GM23338 (cell line): ENCODE data around the gene CPE. TPM values are rescaled to one million over a fixed set of nuclear protein-coding genes. Genes with fewer than 3 reads are reported as not detected.

ENCODE experiments used
- ATAC-seq: fragments of 200-7000 bp; cut with Tn5 transposase; 3 replicates; pipeline ENCODE4 v1.9.1; 2020
- DNase-seq: peaks from one replicate; pipeline ENCODE4 v3.0.0-alpha.2; 2015; ENCODE audit warnings: low spot score
- H2AFZ ChIP-seq: fragments of 200-600 bp; sonication (generic); 2 replicates; pipeline ENCODE4 v1.8.0; 2016; ENCODE audit warnings: antibody characterized with exemption, mild to moderate bottlenecking, moderate library complexity
- H3F3A ChIP-seq: fragments of 200-600 bp; sonication (generic); replicated peaks from 2 replicates; pipeline ENCODE4 v1.8.0; 2017; ENCODE audit warnings: antibody characterized with exemption, mixed run types, low read depth
- H3K27ac ChIP-seq: fragments of 200-600 bp; sonication (generic); 2 replicates; pipeline ENCODE4 v1.6.1; 2016; ENCODE audit warnings: low read depth
- H3K27me3 ChIP-seq: fragments of 200-600 bp; sonication (generic); 2 replicates; pipeline ENCODE4 v1.8.0; 2016; ENCODE audit warnings: mild to moderate bottlenecking, mixed run types, moderate library complexity; ENCODE audit not compliant: insufficient read depth
- H3K36me3 ChIP-seq: fragments of 200-600 bp; sonication (generic); 2 replicates; pipeline ENCODE4 v1.8.0; 2016; ENCODE audit warnings: mild to moderate bottlenecking; ENCODE audit not compliant: insufficient read depth
- H3K4me1 ChIP-seq: fragments of 200-600 bp; sonication (generic); 2 replicates; pipeline ENCODE4 v1.8.0; 2016; ENCODE audit warnings: mild to moderate bottlenecking, moderate library complexity; ENCODE audit not compliant: insufficient read depth
- H3K4me2 ChIP-seq: fragments of 200-600 bp; sonication (generic); 2 replicates; pipeline ENCODE4 v1.7.1; 2017; ENCODE audit warnings: mixed run types
- H3K4me3 ChIP-seq: fragments of 200-600 bp; sonication (generic); 2 replicates; pipeline ENCODE4 v1.6.1; 2016; ENCODE audit warnings: mixed run types
- H3K79me2 ChIP-seq: fragments of 200-600 bp; sonication (generic); replicated peaks from 2 replicates; pipeline ENCODE4 v1.8.0; 2017; ENCODE audit warnings: mild to moderate bottlenecking; ENCODE audit not compliant: insufficient read depth
- H3K9me2 ChIP-seq: fragments of 200-600 bp; sonication (generic); 2 replicates; pipeline ENCODE4 v1.8.0; 2017; ENCODE audit not compliant: insufficient read depth
- H4K20me1 ChIP-seq: fragments of 200-600 bp; sonication (generic); replicated peaks from 2 replicates; pipeline ENCODE4 v1.8.0; 2017; ENCODE audit warnings: mild to moderate bottlenecking; ENCODE audit not compliant: insufficient read depth
- H3K27ac Mint-ChIP-seq: 2 replicates; pipeline ENCODE4 v1.8.0; 2020; ENCODE audit warnings: inconsistent platforms, mild to moderate bottlenecking, moderate library complexity, mixed read lengths
- H3K27me3 Mint-ChIP-seq: 3 replicates; pipeline ENCODE4 v1.8.0; 2022; ENCODE audit warnings: low read depth, mild to moderate bottlenecking, moderate library complexity, mixed read lengths, inconsistent platforms; ENCODE audit not compliant: insufficient read depth, poor library complexity
- H3K36me3 Mint-ChIP-seq: 3 replicates; pipeline ENCODE4 v1.8.0; 2021; ENCODE audit warnings: low read depth, mild to moderate bottlenecking, inconsistent platforms, moderate library complexity, mixed read lengths
- H3K4me1 Mint-ChIP-seq: 3 replicates; pipeline ENCODE4 v1.8.0; 2020; ENCODE audit warnings: mild to moderate bottlenecking, inconsistent platforms, mixed read lengths
- H3K4me3 Mint-ChIP-seq: 3 replicates; pipeline ENCODE4 v1.8.0; 2021; ENCODE audit warnings: moderate library complexity, mild to moderate bottlenecking, inconsistent platforms, mixed read lengths
- H3K9me3 Mint-ChIP-seq: 3 replicates; pipeline ENCODE4 v1.8.0; 2020; ENCODE audit warnings: moderate library complexity, mild to moderate bottlenecking, inconsistent platforms, mixed read lengths
- CREB1 ChIP-seq: fragments of 250-450 bp; sonication (Bioruptor Pico); IDR thresholded peaks from 2 replicates; pipeline ENCODE4 v1.5.0; 2020; ENCODE audit warnings: low read depth, mild to moderate bottlenecking, moderate library complexity
- EZH2 ChIP-seq: fragments of 200-600 bp; sonication (generic); IDR thresholded peaks from one replicate; pipeline ENCODE4 v1.8.0; 2017; ENCODE audit warnings: antibody characterized with exemption, mild to moderate bottlenecking, low read depth; ENCODE audit not compliant: unreplicated experiment
- EZH2phosphoT487 ChIP-seq: fragments of 200-600 bp; sonication (generic); IDR thresholded peaks from one replicate; pipeline ENCODE4 v1.8.1; 2018; ENCODE audit warnings: antibody characterized with exemption; ENCODE audit not compliant: unreplicated experiment
- JUNB ChIP-seq: IDR thresholded peaks from one replicate; pipeline ENCODE4 v1.6.1; 2016; ENCODE audit warnings: antibody characterized with exemption; ENCODE audit not compliant: unreplicated experiment
- NANOG ChIP-seq: IDR thresholded peaks from 2 replicates; pipeline ENCODE4 v1.6.1; 2016; ENCODE audit warnings: antibody characterized with exemption, borderline replicate concordance
- POLR2AphosphoS5 ChIP-seq: IDR thresholded peaks from 2 replicates; pipeline ENCODE4 v1.6.1; 2016; ENCODE audit warnings: antibody characterized with exemption, low read depth
- STAT1 ChIP-seq: IDR thresholded peaks from one replicate; pipeline ENCODE4 v1.6.1; 2016; ENCODE audit warnings: antibody characterized with exemption; ENCODE audit not compliant: unreplicated experiment
- ZNF114 ChIP-seq: fragments of 250-450 bp; sonication (Bioruptor Pico); IDR thresholded peaks from 2 replicates; pipeline ENCODE4 v1.5.0; 2020; ENCODE audit warnings: mild to moderate bottlenecking, moderate library complexity
- ZNF331 ChIP-seq: fragments of 250-450 bp; sonication (Bioruptor Pico); IDR thresholded peaks from 2 replicates; pipeline ENCODE4 v1.5.0; 2020; ENCODE audit warnings: low read depth, mild to moderate bottlenecking, moderate library complexity
- polyA plus RNA-seq: library from polyadenylated mRNA; unstranded; fragments of >200 nt; fragmentation: Nextera tagmentation; extraction: Ambion mirVana; gene quantifications from 2 replicates; pipeline ENCODE4 v1.2.1, GENCODE V29; 2016
- total RNA-seq: library from RNA; depleted of rRNA; stranded (reverse); fragments of >200 nt; shearing (Covaris generic); gene quantifications from 2 replicates; pipeline ENCODE4 v1.2.3, GENCODE V29; 2014
- TF ChIP-seq, protein P1 (sequence below): IDR thresholded peaks from 2 replicates; pipeline ENCODE4 v1.6.1; 2016; ENCODE audit warnings: antibody characterized with exemption
- TF ChIP-seq, protein P2 (sequence below): IDR thresholded peaks from one replicate; pipeline ENCODE4 v1.6.1; 2018; ENCODE audit warnings: antibody characterized with exemption; ENCODE audit not compliant: unreplicated experiment
- TF ChIP-seq, protein P3 (sequence below): fragments of 250-450 bp; sonication (Bioruptor Pico); IDR thresholded peaks from 2 replicates; pipeline ENCODE4 v1.5.0; 2020; ENCODE audit warnings: mild to moderate bottlenecking, moderate library complexity
- TF ChIP-seq, protein P4 (sequence below), 2 experiments: fragments of 200-600 bp in 1 of 2; sonication (generic) in 1 of 2; conservative IDR thresholded peaks; 2 replicates each; pipeline versions ENCODE4 v1.5.1 to v1.6.1; 2016 to 2017; ENCODE audit warnings: antibody characterized with exemption in 2 of 2, low read depth in 2 of 2, mild to moderate bottlenecking in 2 of 2, moderate library complexity in 1 of 2

The CPE gene
- total and polyA plus RNA-seq, 2 experiments from 2014 or later: 10.3 to 16.5 TPM

DNA sequence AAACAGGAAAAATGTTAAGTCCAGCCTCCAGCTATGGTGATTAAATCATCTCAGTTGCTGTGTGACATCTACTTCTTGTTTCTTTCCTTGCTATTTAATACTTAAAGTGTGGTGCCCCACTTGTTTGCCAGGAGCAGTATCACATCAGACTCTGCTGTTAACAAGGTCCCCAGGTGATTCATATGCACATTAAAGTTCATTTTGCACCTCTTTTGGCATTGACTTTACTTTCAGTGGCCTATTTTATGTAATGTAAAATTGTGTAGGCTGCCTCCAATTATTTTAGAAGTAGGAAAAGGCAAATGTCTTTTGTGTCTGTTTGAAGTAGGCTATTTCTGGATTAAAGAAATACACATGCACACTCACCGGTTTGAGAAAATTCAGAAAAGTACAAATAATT lies 47.5 kb downstream of the CPE start:
- Mint-ChIP-seq H3K4me1 (no peaks in the 10 kb centered on the region), H3K27ac (no peak overlapping the region), H3K4me3 (no peak overlapping the region)

More for the DNA sequence above, 47.5 kb downstream of the CPE start:
- H2AFZ ChIP-seq: no peak overlapping the region
- no peak for DNase-seq
- H4K20me1 ChIP-seq: no peaks in the 10 kb centered on the region
- H3F3A ChIP-seq: no peaks in the 10 kb centered on the region
- peaks cover 1% of the 10 kb centered on the region for H3K27me3 Mint-ChIP-seq
- no peak overlapping the region for H3K4me3 ChIP-seq
- no peaks in the 10 kb centered on the region for H3K79me2 ChIP-seq
- no peaks in the 10 kb centered on the region for H3K9me2 ChIP-seq
- peaks cover 5% of the 10 kb centered on the region for H3K36me3 ChIP-seq
- H3K9me3 Mint-ChIP-seq: peaks cover 32% of the 10 kb centered on the region
- no peak overlapping the region for H3K4me2 ChIP-seq
- H3K4me1 ChIP-seq: no peaks in the 10 kb centered on the region
- H3K36me3 Mint-ChIP-seq: peaks cover 23% of the 10 kb centered on the region
- no peak overlapping the region for H3K27ac ChIP-seq
- H3K27me3 ChIP-seq: no peaks in the 10 kb centered on the region
- TF ChIP-seq EZH2 (no peak), CREB1 (CRISPR knock-in tag) (no peak), NANOG (no peak), ZNF331 (CRISPR knock-in tag) (no peak), POLR2AphosphoS5 (no peak), STAT1 (no peak), JUNB (no peak), EZH2phosphoT487 (no peak), ZNF114 (CRISPR knock-in tag) (no peak)
- TF ChIP-seq, protein P1, sequence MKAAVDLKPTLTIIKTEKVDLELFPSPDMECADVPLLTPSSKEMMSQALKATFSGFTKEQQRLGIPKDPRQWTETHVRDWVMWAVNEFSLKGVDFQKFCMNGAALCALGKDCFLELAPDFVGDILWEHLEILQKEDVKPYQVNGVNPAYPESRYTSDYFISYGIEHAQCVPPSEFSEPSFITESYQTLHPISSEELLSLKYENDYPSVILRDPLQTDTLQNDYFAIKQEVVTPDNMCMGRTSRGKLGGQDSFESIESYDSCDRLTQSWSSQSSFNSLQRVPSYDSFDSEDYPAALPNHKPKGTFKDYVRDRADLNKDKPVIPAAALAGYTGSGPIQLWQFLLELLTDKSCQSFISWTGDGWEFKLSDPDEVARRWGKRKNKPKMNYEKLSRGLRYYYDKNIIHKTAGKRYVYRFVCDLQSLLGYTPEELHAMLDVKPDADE: no peak
- TF ChIP-seq, protein P2, sequence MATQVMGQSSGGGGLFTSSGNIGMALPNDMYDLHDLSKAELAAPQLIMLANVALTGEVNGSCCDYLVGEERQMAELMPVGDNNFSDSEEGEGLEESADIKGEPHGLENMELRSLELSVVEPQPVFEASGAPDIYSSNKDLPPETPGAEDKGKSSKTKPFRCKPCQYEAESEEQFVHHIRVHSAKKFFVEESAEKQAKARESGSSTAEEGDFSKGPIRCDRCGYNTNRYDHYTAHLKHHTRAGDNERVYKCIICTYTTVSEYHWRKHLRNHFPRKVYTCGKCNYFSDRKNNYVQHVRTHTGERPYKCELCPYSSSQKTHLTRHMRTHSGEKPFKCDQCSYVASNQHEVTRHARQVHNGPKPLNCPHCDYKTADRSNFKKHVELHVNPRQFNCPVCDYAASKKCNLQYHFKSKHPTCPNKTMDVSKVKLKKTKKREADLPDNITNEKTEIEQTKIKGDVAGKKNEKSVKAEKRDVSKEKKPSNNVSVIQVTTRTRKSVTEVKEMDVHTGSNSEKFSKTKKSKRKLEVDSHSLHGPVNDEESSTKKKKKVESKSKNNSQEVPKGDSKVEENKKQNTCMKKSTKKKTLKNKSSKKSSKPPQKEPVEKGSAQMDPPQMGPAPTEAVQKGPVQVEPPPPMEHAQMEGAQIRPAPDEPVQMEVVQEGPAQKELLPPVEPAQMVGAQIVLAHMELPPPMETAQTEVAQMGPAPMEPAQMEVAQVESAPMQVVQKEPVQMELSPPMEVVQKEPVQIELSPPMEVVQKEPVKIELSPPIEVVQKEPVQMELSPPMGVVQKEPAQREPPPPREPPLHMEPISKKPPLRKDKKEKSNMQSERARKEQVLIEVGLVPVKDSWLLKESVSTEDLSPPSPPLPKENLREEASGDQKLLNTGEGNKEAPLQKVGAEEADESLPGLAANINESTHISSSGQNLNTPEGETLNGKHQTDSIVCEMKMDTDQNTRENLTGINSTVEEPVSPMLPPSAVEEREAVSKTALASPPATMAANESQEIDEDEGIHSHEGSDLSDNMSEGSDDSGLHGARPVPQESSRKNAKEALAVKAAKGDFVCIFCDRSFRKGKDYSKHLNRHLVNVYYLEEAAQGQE: no peak
- TF ChIP-seq, protein P3, sequence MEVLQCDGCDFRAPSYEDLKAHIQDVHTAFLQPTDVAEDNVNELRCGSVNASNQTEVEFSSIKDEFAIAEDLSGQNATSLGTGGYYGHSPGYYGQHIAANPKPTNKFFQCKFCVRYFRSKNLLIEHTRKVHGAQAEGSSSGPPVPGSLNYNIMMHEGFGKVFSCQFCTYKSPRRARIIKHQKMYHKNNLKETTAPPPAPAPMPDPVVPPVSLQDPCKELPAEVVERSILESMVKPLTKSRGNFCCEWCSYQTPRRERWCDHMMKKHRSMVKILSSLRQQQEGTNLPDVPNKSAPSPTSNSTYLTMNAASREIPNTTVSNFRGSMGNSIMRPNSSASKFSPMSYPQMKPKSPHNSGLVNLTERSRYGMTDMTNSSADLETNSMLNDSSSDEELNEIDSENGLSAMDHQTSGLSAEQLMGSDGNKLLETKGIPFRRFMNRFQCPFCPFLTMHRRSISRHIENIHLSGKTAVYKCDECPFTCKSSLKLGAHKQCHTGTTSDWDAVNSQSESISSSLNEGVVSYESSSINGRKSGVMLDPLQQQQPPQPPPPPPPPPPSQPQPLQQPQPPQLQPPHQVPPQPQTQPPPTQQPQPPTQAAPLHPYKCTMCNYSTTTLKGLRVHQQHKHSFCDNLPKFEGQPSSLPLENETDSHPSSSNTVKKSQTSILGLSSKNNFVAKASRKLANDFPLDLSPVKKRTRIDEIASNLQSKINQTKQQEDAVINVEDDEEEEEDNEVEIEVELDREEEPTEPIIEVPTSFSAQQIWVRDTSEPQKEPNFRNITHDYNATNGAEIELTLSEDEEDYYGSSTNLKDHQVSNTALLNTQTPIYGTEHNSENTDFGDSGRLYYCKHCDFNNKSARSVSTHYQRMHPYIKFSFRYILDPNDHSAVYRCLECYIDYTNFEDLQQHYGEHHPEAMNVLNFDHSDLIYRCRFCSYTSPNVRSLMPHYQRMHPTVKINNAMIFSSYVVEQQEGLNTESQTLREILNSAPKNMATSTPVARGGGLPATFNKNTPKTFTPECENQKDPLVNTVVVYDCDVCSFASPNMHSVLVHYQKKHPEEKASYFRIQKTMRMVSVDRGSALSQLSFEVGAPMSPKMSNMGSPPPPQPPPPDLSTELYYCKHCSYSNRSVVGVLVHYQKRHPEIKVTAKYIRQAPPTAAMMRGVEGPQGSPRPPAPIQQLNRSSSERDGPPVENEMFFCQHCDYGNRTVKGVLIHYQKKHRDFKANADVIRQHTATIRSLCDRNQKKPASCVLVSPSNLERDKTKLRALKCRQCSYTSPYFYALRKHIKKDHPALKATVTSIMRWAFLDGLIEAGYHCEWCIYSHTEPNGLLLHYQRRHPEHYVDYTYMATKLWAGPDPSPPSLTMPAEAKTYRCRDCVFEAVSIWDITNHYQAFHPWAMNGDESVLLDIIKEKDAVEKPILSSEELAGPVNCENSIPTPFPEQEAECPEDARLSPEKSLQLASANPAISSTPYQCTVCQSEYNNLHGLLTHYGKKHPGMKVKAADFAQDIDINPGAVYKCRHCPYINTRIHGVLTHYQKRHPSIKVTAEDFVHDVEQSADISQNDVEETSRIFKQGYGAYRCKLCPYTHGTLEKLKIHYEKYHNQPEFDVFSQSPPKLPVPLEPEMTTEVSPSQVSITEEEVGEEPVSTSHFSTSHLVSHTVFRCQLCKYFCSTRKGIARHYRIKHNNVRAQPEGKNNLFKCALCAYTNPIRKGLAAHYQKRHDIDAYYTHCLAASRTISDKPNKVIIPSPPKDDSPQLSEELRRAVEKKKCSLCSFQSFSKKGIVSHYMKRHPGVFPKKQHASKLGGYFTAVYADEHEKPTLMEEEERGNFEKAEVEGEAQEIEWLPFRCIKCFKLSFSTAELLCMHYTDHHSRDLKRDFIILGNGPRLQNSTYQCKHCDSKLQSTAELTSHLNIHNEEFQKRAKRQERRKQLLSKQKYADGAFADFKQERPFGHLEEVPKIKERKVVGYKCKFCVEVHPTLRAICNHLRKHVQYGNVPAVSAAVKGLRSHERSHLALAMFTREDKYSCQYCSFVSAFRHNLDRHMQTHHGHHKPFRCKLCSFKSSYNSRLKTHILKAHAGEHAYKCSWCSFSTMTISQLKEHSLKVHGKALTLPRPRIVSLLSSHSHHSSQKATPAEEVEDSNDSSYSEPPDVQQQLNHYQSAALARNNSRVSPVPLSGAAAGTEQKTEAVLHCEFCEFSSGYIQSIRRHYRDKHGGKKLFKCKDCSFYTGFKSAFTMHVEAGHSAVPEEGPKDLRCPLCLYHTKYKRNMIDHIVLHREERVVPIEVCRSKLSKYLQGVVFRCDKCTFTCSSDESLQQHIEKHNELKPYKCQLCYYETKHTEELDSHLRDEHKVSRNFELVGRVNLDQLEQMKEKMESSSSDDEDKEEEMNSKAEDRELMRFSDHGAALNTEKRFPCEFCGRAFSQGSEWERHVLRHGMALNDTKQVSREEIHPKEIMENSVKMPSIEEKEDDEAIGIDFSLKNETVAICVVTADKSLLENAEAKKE: no peak
- TF ChIP-seq, protein P4, sequence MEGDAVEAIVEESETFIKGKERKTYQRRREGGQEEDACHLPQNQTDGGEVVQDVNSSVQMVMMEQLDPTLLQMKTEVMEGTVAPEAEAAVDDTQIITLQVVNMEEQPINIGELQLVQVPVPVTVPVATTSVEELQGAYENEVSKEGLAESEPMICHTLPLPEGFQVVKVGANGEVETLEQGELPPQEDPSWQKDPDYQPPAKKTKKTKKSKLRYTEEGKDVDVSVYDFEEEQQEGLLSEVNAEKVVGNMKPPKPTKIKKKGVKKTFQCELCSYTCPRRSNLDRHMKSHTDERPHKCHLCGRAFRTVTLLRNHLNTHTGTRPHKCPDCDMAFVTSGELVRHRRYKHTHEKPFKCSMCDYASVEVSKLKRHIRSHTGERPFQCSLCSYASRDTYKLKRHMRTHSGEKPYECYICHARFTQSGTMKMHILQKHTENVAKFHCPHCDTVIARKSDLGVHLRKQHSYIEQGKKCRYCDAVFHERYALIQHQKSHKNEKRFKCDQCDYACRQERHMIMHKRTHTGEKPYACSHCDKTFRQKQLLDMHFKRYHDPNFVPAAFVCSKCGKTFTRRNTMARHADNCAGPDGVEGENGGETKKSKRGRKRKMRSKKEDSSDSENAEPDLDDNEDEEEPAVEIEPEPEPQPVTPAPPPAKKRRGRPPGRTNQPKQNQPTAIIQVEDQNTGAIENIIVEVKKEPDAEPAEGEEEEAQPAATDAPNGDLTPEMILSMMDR (conservative IDR thresholded peaks at IDR 0.05; ENCODE audit: low read depth in 2 of 2): no peak
- no peak for ATAC-seq
